Measurements from ENCODE around the gene SLC8A1.

The SLC8A1 gene

GRCh38 chr2:40168032-40168431, 283.9 kb downstream of the SLC8A1 start:
- DNase-seq (ENCODE audit: low spot score): no peak
- H3K27ac ChIP-seq: no peak overlapping the region
- no peak for TF ChIP-seq CTCF (IDR thresholded peaks at IDR 0.05)
- H3K4me3 ChIP-seq: no peak overlapping the region

DNA sequence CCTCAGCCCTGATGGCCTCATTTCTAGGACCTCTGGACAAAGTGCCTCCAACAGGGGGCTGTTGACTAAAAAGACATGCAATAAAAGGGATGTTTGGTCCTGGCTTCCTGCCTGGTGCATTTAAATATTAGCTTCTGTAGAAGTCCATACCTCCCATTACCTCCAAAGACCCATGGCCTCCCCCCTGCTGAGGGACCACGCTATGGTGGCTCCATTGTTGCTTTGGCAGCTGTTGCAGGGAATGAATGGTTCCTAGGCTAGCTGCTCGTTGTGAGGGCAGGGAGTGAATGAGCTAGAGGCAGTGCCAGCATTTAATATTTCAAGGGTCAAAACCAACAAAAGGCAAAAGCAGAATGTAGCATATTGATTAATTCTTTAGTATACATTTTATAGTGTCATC, 285.9 kb downstream of the SLC8A1 start:
- DNase-seq (ENCODE audit: low spot score): no peak
- Histone ChIP-seq H3K27ac (peak overlapping the region in 1 of 2 donors; percentile 27), H3K4me3 (no peak overlapping the region)
- no peak for TF ChIP-seq CTCF (IDR thresholded peaks at IDR 0.05)

DNA sequence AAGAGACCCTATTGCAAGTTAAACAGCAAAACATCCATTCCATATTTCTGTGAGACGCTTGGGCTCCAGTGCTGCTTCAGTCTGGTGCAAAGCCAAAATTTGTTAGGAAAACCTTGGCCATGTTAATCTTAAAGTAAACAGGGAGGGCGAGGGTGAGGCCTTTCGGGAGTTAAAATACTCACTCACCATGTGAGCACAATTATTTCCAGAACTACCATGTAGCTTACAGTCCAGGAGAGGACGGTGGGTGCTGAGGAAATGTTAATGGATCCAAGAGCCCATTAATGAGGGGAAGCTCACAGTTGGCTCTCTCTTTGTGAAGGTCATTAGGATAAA, 286.4 kb downstream of the SLC8A1 start:
- no peak for TF ChIP-seq CTCF (IDR thresholded peaks at IDR 0.05)

GRCh38 chr2:40164736-40165508, 287.0 kb downstream of the SLC8A1 start:
- H3K27ac ChIP-seq: no peak overlapping the region
- no peak for TF ChIP-seq CTCF (IDR thresholded peaks at IDR 0.05)
- DNase-seq (ENCODE audit: low spot score): no peak
- no peak overlapping the region for H3K4me3 ChIP-seq

More for the DNA sequence above, 286.4 kb downstream of the SLC8A1 start:
- DNase-seq (ENCODE audit: low spot score): no peak
- Histone ChIP-seq H3K27ac (peak overlapping the region in 1 of 2 donors; percentile 27), H3K4me3 (no peak overlapping the region)

DNA sequence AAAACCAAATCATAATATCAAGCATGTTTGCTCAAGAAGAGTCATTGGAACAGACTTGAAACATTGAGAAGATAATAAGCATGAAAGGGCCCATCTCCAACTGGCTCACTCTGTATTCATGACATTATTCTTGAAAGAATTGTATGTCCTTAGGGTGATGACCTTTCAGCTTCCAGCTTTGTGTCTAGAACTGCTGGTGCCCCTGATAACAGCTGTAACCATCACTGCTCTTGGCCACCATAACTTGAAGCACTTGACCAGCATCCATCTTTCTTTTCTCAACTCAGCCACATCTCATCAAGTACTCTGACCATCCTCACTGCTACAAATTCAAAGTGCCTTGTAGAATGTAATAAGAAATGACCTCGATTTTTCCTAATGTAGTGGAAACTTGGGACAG, 289.9 kb downstream of the SLC8A1 start:
- no peak for DNase-seq (ENCODE audit: low spot score)
- no peak for TF ChIP-seq CTCF (IDR thresholded peaks at IDR 0.05)
- H3K27ac ChIP-seq: no peak overlapping the region
- H3K4me3 ChIP-seq: no peak overlapping the region

- no peak for DNase-seq (ENCODE audit: low spot score)
Measured at GRCh38 chr2:40160751-40161218, 291.1 kb downstream of the SLC8A1 start.

More at GRCh38 chr2:40160751-40161218, 291.1 kb downstream of the SLC8A1 start:
- H3K27ac ChIP-seq: no peak overlapping the region
- TF ChIP-seq CTCF (IDR thresholded peaks at IDR 0.05): no peak
- no peak overlapping the region for H3K4me3 ChIP-seq

All from coronary artery (tissue), 2 donors.